Ishikawa (cell line): ENCODE measurements around the gene TFE3.

Experiments
- RAD21 ChIP-seq: IDR thresholded peaks from 2 replicates; pipeline ENCODE4 v1.6.1; 2012; ENCODE audit warnings: low read depth
- TCF12 ChIP-seq: IDR thresholded peaks from 2 replicates; pipeline ENCODE4 v1.6.1; 2012; ENCODE audit warnings: low read depth

DNA sequence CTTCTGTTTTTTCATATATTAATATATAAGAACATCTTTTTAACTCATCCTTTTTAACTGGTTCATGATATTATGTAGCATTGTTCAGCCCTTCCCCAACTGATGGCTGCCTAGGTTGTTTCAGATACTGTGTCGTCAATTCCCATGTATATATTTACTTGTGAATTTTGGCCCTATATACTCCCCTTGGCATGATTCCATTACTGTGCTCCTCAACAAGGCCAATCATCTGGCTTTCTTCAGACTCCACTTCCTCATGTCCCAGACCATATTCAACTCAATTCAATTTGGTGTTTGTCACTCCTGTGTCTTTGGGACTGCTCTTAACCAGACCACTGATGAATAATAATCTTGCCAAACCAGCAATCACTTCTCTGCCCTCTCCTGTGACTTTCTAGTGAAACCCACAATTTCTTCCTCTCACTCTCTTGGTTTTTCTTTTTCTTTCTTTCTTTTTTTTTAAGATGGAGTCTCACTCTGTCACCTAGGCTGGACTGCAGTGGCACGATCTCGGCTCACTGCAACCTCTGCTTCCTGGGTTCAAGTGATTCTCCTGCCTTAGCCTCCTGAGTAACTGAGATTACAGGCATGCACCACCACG, 39.2 kb upstream of the TFE3 start:
- TF ChIP-seq RAD21, result no peak
- TF ChIP-seq TCF12, result no peak
